ENCODE measurements around the gene GABRG2.
"Not testable (repeated sequence)": the region's sequence is repeated elsewhere in the genome, so short reads cannot be mapped to it uniquely, and the experiment has no call there.

GABRG2 gene

DNA sequence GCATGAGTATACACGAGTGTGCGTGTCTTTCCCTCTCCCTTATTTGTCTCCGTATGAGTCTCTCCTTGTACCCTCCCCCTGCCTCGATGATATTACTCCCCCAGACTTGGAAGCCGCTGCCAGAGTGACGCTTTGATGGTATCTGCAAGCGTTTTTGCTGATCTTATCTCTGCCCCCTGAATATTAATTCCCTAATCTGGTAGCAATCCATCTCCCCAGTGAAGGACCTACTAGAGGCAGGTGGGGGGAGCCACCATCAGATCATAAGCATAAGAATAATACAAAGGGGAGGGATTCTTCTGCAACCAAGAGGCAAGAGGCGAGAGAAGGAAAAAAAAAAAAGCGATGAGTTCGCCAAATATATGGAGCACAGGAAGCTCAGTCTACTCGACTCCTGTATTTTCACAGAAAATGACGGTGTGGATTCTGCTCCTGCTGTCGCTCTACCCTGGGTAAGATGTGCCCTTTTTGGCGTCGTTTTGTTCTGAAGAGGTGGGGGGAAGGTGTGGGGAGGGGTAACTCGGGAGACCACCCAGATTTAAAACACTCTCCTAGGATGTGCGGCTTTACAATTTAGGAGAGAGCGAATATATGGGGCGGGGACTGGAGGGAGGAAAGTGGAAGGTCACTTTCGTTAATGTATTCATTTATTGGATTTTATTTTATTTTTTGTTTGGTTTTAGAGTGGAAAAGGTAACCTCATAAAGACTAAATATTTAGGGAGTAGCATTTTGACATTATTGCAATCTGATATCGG, at the start of gene GABRG2:
Gene GABRG2, plus strand, starts transcription at position 119 of the 757 bp plus-strand sequence. Its CDS starts 227 bp downstream, at position 346.
- DNase-seq (ENCODE audit: low spot score), result no peak

DNA sequence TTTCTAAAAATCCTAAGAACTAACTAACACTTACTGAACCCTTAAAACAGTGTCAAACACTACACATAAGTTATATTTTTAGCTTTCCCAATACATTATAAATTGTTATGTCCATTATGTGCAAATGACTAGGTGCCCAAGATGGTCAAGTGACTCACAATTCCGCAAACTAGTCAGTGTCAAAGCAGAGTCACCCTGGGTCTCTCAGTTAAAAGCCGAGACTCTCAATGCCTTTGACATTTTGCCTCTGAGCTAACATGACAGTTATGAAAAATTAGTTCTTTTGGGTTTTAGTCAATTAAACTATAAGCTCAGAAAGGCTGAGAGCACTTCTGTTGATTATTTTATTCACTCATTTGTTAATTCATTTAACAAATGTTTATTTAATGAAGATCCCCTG, 42.3 kb upstream of the GABRG2 start:
- DNase-seq (ENCODE audit: low spot score), result no peak

DNA sequence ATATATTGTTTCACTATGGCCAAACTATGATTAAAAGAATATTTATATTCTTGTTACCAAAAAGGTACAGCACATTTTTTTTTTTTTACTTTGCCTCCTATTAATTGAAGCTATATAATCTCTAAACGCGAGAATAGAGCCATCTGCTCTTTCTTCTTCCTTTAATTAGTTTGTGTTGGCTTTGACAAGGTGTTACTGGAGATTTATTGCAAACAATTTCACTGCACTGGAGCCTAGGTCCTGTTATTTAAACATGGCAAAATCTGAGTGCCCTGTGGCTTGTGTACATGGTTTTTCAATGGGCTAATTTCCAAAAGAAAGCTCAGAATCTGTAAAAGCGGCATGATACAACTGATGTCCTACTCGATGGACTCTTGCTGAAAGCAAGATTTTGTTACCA, 40.8 kb upstream of the GABRG2 start:
- DNase-seq (ENCODE audit: low spot score), result no peak

DNA sequence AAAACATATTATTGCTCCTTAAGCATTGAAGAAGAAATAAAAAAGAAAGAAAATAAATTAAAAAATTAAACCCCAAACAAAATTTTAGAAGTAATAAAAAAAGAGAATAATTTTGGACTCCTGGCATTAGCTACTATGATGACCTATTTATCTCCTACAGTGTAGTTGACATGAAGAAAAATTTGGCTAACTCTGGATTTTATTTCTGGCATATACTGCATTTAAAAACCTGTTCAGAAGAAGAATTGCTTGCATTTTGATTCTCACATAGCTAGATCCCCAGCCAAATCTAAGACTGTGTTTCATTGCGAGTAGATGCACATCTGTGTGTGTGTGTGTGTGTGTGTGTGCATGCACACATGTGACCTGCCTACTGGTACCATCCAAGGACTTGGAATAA, 30.1 kb upstream of the GABRG2 start:
- no peak for DNase-seq (ENCODE audit: low spot score)

DNA sequence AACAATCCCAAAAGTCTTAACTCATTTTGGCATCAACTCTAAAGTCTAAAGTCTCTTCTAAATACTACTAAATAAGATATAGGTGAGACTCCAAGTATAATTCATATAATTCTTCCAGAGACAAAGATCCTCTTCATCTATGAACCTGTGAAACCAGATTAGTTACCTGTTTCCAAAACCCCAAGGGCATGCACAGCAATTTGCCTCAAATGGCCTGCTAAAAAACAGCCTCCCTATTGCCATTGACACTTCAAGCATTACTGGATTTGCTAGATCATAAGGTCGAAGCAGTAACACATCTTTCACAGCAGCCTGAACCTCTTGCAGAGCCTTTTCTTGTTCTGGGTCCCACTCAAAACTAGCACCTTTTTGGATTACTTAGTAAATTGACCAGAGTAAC, 20.3 kb upstream of the GABRG2 start:
- no peak for DNase-seq (ENCODE audit: low spot score)

DNA sequence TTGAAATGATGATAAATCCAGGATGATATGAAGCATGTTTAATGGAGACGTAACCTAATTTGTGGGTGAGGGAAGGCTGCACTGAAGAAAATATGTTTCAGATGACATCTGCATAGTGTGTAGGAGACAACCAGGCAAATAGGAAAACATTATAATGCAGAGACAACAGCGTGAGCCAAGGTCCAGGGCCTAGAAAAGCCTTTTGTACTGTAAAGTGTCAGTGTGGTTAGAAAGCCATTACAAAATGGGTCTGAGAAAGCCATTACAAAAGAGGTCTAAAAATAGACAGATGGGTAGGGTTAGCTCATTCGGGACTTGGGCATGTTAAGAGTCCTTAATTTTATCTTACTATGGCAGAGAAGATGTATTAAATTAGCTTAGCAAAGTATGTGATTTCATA, 14.9 kb upstream of the GABRG2 start:
- DNase-seq (ENCODE audit: low spot score), result no peak

DNA sequence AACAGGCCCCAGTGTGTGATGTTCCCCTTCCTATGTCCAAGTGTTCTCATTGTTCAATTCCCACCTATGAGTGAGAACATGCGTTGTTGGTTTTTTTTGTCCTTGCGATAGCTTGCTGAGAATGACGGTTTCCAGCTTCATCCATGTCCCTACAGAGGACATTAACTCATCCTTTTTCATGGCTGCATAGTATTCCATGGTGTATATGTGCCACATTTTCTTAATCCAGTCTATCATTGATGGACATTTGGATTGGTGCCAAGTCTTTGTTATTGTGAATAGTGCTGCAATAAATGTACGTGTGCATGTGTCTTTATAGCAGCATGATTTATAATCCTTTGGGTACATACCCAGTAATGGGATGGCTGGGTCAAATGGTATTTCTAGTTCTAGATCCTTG, 12.5 kb upstream of the GABRG2 start:
- DNase-seq (ENCODE audit: low spot score), result not testable (repeated sequence)

DNA sequence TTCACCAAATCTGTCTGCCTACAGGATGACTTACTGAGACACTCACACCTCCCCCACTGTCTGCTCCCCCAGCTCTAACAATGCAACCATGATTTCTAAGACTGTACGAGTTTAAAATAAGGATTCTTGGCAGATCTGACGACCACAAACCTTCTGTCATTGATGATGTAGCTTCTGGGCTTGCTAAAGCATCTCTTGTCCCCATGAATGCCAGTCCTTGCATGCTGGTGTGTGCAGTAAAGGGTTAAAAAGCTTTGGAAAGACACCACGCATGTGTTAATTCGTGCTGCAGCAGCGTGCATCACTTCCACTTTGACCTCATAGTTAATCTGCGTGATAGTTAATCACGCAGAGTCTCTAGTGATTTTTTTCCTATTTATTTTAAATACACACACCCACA, 411 bp upstream of the GABRG2 start:
- no peak for DNase-seq (ENCODE audit: low spot score)

DNA sequence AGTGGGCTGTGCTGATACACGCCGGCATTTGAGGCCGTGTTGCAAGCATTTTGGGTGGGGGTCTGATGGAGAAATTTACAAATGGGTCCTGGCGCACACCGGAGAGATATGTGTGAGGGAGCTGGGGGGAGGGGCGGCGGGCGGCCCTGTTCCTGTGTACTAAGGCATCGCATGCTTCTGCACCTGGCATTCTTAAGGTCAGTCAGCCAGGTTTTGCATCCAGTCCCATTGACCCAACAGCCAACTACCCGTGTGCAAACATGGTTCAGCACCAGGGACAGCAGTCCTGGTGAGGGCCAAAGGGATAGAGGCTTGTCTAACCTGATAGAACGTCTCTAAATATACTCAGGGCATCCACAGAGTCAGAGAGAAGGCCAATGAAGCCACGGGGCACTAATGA, 839 bp downstream of the GABRG2 start:
- DNase-seq (ENCODE audit: low spot score), result no peak

DNA sequence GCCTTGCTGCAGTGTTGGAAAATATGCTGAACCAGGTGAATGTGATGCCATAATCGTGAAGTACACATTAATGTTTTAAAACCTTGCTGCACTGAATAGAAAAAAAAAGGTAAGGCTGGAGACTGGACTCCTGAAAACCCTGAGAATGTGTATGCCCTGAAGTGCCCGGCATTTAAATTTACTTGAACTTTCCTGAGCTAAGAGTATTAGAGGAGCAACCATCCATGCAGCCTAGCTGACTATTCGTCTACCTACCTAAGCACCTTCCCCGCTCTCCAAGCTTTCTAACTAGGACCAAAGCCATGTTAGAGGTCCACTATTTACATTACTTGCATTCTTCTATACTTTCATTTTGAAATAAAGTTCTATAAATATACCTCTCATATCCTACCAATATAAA, 1.4 kb downstream of the GABRG2 start:
- DNase-seq (ENCODE audit: low spot score), result no peak

DNA sequence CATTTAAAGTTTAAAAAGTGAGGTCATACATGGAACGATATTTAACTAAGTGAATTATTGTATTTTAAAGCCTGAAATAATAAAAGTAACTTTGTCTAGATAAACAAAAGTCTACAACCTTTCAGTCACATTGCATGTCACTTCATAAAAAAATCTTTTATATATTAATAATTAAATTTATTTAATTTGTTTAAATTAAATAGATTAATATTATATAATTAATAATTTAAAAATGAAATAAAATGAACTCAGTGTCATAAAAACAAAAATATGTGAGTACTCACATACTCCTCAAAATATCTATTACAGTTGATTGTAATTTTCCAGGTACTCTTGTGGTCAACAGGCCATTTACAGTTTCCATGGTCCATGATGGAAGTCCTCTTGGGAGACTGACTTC, 11.2 kb downstream of the GABRG2 start:
- no peak for DNase-seq (ENCODE audit: low spot score)

DNA sequence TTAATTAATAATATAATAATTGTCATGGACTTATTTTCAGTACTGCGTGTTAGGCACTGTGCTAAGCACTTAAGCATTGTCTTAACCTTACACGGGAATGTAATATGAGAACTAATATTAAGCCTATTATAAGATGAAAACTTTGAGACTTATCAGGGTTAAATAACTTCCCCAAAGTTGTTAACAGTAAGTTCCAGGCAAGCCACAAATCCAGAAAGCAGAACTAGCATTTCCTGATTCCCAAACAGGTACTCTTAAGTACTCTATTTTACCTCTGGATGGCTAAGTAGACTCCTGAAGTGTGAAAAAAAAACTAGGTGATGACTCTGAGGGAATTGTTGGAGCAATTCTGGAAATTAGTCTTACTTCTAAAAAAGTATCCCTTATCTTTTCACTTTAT, 23.8 kb downstream of the GABRG2 start:
- DNase-seq (ENCODE audit: low spot score), result no peak

DNA sequence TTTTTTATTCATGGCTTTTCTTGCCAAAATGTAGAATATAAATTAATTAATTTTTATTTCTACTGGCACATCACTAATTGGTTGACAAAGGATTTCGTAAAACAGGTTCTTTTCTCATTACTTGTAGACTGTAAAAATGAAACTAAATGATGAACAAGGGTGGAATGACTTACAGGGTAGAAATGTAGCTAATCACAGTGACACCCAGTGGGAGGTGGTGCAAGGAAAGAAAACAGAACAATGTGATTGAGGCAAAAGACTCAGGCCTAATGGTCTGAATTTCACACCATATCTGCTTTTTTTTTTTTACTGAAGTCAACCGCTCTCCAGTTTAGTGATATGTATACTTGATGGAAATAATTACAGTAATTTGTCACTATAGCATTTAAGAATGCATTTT, 28.9 kb downstream of the GABRG2 start:
- no peak for DNase-seq (ENCODE audit: low spot score)

DNA sequence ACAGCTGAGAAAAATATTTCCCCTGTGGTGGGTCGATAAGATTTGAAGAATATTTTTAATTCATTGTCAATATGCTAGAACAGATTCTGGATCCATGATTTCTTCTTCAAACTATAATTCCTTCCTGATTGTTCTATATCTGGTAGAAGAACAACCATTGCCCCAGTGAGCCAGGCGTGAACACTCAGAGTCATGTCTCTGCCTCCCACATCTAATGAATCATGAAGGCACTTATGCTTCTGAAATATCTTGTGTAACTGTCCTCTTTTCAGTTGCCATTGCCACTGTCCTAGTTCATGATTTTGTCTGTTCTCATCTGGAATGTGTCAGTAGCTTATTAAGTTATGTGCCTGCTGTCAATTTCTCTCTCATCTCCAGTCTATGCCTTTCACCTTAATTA, 40.0 kb downstream of the GABRG2 start:
- no peak for DNase-seq (ENCODE audit: low spot score)

DNA sequence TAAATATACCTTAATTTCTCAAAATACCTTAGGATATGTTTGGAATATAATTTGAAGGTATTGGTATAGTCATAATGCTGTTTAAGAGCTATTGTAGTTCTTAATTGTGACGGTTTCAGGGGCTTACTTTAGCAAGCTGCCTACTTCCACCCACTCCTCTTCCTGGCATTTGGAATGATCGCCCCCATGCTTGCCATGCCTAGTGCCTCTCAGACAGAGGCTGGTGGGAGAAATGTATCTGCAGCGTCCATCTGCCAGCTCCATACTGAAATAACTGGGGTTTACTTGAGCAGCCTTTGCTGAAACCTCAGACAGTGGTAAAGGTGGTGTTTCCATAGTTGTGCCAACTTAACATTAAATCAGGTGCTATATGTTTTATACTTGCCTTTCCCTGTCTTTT, 52.2 kb downstream of the GABRG2 start:
- DNase-seq (ENCODE audit: low spot score), result no peak

DNA sequence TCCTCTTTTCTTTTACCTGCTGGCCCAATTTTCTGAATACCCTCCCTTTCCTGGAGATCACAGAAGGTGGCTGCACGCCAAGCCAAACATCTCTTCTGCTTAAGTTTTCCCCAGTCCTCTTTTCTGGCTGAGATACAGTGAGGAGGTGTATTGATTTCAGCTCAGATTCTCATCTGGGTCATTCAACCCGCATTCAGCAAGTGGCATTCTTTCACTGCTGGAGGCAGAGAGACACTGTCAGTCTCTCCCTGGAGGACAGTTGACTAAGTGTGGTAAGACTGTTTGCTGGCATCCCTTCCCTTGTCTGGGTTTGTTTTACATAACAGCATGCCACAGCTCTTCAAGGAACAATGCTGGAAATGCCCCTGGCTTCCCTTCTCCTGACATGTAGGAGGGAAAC, 60.5 kb downstream of the GABRG2 start:
- no peak for DNase-seq (ENCODE audit: low spot score)

DNA sequence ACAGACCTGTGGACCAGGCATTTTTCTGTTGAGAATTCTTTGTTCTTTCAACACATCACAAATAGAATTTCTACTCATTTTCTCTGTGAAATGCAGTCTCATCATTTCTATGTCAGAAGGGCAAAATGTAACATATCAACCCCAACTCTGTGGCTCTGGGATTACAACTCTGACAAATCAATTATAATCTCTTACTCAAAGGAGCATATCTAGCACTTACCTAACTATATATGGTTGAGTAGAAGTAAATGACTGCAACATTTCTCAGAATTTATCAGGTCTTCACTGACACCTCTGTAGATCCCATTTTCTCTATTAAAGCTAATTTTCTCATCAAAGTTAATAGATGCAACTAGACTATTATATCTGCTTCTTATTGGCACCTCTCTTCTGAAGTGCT, 64.8 kb downstream of the GABRG2 start:
- DNase-seq (ENCODE audit: low spot score), result no peak

DNA sequence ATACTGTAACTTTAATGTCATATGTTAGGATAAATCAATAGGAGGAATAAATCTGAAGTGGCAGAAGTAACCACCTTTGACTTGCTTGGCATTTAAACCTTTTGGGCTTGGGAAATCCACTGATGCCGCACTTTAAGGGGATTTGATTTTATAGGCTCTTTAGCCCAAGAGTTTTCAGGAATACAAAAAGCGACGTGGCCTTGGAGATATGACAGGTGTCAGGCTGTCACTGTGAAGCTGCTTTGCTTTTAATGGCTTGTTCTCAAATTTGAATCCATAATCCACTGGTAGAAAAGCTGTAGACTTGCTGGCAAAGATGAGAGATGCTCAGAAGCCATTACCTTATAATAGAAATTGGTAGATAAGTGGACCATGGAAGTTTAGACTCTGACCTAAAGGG, 71.6 kb downstream of the GABRG2 start:
- no peak for DNase-seq (ENCODE audit: low spot score)

DNA sequence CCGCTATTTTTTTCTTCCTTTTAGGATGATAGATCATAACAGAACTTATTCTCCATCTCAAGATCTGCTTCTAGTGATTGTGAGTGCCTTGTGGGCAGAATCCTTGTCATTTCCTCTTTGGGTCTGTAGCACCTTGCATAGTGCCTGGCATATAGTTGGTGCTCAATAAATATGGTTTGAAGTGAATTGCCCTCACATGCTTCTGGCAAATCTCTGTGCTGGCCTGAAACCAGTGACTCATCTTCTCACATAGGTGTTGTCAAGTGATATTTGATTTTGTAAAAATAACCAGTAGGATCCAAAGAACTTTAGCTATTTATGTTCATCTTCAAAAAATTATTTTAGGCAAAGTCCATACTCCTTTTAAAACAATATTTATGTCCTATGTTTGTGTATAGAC, 86.7 kb downstream of the GABRG2 start:
- no peak for DNase-seq (ENCODE audit: low spot score)

DNA sequence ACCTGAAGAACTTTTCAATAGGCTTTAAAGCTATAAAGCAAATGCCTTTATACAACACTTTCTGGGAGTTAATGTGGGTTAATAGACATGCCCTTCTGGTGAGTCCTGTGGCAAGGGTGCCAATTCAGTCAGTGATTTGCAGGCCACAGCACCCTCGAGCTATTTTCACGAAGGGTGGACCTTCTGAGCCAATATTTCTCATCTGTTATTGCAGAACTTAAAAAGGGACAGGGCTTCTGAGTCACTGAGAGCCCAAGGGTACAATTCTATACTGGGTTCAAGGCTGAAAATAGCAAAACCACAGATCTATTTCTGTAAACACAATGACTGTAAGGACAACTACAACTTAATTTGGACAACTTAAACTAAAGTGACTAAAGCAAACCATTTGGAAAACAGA, 92.8 kb downstream of the GABRG2 start:
- no peak for DNase-seq (ENCODE audit: low spot score)

DNA sequence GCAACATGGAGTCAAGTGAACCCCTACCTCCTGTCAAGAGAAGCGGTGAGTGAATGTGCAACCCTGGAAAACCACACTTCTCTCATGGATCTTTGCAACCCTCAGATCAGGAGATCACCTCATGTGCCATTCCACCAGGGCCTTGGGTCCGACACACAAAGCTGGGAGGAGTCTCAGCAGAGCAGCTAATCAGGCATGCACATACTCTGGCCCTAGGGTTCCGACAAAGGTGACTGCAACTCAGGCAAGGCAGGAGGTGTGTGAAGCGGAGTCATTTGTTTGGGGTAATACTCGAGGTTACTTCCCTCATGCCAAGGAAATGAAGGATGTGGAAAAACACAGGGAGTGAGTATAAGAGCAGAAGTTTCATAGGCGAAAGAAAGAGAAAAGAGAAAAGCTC, 96.1 kb downstream of the GABRG2 start:
- no peak for DNase-seq (ENCODE audit: low spot score)

DNA sequence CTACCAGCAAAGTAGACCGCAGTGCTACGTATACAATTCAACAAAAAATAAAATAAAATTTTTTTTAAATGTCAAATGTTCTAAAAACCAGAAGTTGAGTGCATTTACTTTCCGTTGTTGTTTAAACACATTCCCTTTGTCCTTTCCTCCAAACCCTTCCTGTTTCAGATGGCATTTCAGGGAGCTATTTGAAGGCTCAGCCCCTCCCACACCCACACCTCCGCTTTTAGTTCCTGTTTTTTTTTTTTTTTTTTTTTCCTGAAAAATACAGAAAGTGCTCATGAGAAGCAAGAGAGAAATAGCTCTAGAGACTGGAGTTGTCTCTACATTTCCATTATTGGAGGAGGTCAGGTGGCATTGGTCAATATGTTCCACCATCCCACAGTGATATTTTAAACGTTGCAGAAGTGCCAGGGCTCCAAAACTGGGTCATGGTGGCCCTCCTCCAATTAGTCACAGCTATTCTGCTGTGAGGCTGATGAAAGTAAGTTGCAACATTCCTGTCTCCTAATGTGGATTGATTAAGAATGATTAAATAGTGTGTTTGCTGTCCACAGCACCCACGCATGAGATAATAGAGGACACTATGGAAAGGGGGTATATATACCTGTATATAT, 106.9 kb downstream of the GABRG2 start:
- no peak for DNase-seq (ENCODE audit: low spot score)

DNA sequence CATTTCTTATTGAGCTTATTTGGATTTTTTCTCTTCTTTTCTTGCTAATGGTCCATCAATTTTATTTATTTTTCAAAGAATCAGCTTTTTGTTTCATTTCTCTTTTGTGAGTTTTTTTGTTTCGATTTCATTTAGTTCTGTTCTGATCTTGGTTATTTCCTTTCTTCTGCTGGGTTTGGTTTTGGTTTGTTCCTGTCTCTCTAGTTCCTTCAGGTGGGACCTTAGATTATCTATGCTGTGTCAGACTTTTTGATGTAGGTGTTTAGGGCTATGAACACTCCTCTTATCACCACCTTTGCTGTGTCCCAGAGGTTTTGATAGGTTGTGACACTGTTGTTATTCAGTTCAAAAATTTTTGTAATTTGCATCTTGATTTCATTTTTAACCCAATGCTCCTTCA, 119.8 kb downstream of the GABRG2 start:
- DNase-seq (ENCODE audit: low spot score), result no peak

DNA sequence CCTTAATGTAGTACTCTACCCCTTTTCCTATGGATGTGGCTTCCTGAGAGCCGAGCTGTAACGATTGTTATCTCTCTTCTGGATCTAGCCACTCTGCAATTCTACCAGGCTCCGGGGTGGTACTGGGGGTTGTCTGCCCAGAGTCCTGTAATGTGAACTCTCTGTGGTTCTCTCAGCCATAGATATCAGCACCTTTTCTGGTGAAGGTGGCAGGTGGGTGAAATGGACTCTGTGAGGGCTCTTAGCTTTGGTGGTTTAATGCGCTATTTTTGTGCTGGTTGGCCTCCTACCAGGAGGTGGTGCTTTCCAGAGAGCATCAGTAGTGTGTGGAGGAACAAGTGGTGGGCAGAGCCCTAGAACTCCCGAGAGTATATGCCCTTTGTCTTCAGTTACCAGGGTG, 122.1 kb downstream of the GABRG2 start:
- DNase-seq (ENCODE audit: low spot score), result no peak
